Upper lobe of left lung (tissue), 6 donors: Measurements from ENCODE around the gene NECTIN4. TPM values are rescaled to one million over a fixed set of nuclear protein-coding genes. Genes with fewer than 3 reads are reported as not detected.
"Not testable (repeated sequence)": the region's sequence is repeated elsewhere in the genome, so short reads cannot be mapped to it uniquely, and the experiment has no call there.

Experiments
- ATAC-seq, 2 donors: fragments of 200-7000 bp; cut with Tn5 transposase; one replicate each; pipeline ENCODE4 v1.9.1; 2022; ENCODE audit warnings: mild to moderate bottlenecking in 2 of 2, moderate library complexity in 2 of 2; ENCODE audit not compliant: low FRiP score in 2 of 2
- DNase-seq, 2 donors: peaks; one replicate each; pipeline ENCODE4 v3.0.0-alpha.2; 2019 to 2020
- H3K27ac ChIP-seq, 4 donors: fragments of 200-600 bp; sonication (generic); one replicate each; pipeline ENCODE4 v1.5.1; 2016 to 2019
- H3K27me3 ChIP-seq, 4 donors: fragments of 200-600 bp; sonication (generic); one replicate each; pipeline ENCODE4 v1.5.1; 2017 to 2019
- H3K36me3 ChIP-seq, 4 donors: fragments of 200-600 bp; sonication (generic); one replicate each; pipeline ENCODE4 v1.5.1; 2016 to 2019
- H3K4me1 ChIP-seq, 4 donors: fragments of 200-600 bp; sonication (generic); one replicate each; pipeline ENCODE4 v1.5.1; 2018 to 2019
- H3K4me3 ChIP-seq, 4 donors: fragments of 200-600 bp; sonication (generic); one replicate each; pipeline ENCODE4 v1.5.1; 2017 to 2019; ENCODE audit warnings: mild to moderate bottlenecking in 2 of 4, moderate library complexity in 1 of 4
- H3K9me3 ChIP-seq, 4 donors: fragments of 200-600 bp; sonication (generic); one replicate each; pipeline ENCODE4 v1.5.1; 2018 to 2019
- EP300 ChIP-seq, 4 donors: sonication (generic); formaldehyde crosslinking; IDR thresholded peaks; one replicate each; pipeline ENCODE4 v1.5.1; 2017; ENCODE audit warnings: antibody characterized with exemption in 4 of 4, control low read depth in 2 of 4
- POLR2A ChIP-seq, 4 donors: fragments of 450-650 bp; IDR thresholded peaks; one replicate each; pipeline ENCODE4 v1.5.1; 2016 to 2017; ENCODE audit warnings: antibody characterized with exemption in 4 of 4, mild to moderate bottlenecking in 2 of 4
- POLR2AphosphoS5 ChIP-seq, 2 donors: sonication (generic); formaldehyde crosslinking; IDR thresholded peaks; one replicate each; pipeline ENCODE4 v1.5.1; 2017; ENCODE audit warnings: antibody characterized with exemption in 2 of 2
- WGBS, 2 donors: methylation state at CpG; one replicate each; pipeline ENCODE4 v1.1.5; 2017 to 2018; 5-methylcytosine and 5-hydroxymethylcytosine counted together
- small RNA-seq, 4 donors: library from RNA; depleted of rRNA; stranded (forward); fragments of <200 nt; gene quantifications; one replicate each; pipeline ENCODE3, GENCODE V24; 2016
- total RNA-seq, 6 donors: library from RNA; depleted of rRNA in 4 of 6; stranded (reverse); fragments of >200 nt in 4 of 6; gene quantifications; one replicate each; pipeline versions ENCODE4 v1.1.0 to v1.2.1, GENCODE V29; 2016 to 2021
- TF ChIP-seq, protein P1 (sequence below), 6 experiments: fragments of 450-650 bp in 4 of 6; fragments of 200-600 bp in 2 of 6; sonication (generic) in 2 of 6; IDR thresholded peaks; one replicate each; pipeline ENCODE4 v1.5.1; 2016 to 2019; ENCODE audit warnings: antibody characterized with exemption in 6 of 6
- donor health status: DM: no; HTN: no; CAD: no; lungs with moderate emphysema.
- donor health status: DM: no; HTN: yes; CAD: no; lungs with severe emphysema.

The NECTIN4 gene
- total RNA-seq, 6 donors from 2014 or later, result 5.2 to 19.9 (median 12.1) TPM

- ATAC-seq (no peak), DNase-seq (no peak)
- H3K36me3 ChIP-seq, result no peaks in the 10 kb centered on the region
- H3K27me3 ChIP-seq, result no peaks in the 10 kb centered on the region
- no peak for TF ChIP-seq EP300 (IDR thresholded peaks at IDR 0.05)
- TF ChIP-seq POLR2A (IDR thresholded peaks at IDR 0.05), result no peak
- TF ChIP-seq POLR2AphosphoS5 (IDR thresholded peaks at IDR 0.05), result no peak
- TF ChIP-seq, protein P1, sequence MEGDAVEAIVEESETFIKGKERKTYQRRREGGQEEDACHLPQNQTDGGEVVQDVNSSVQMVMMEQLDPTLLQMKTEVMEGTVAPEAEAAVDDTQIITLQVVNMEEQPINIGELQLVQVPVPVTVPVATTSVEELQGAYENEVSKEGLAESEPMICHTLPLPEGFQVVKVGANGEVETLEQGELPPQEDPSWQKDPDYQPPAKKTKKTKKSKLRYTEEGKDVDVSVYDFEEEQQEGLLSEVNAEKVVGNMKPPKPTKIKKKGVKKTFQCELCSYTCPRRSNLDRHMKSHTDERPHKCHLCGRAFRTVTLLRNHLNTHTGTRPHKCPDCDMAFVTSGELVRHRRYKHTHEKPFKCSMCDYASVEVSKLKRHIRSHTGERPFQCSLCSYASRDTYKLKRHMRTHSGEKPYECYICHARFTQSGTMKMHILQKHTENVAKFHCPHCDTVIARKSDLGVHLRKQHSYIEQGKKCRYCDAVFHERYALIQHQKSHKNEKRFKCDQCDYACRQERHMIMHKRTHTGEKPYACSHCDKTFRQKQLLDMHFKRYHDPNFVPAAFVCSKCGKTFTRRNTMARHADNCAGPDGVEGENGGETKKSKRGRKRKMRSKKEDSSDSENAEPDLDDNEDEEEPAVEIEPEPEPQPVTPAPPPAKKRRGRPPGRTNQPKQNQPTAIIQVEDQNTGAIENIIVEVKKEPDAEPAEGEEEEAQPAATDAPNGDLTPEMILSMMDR (IDR thresholded peaks at IDR 0.05), result no peak
- 55 to 74% methylated on average over 2 of the region's 2 CpGs for WGBS, 2 donors
- H3K27ac ChIP-seq, result no peak overlapping the region
- no peaks in the 10 kb centered on the region for H3K9me3 ChIP-seq
- H3K4me3 ChIP-seq, result no peak overlapping the region
- peaks cover 0 to 18% (median 0%) of the 10 kb centered on the region in 4 donors for H3K4me1 ChIP-seq
Observed at GRCh38 chr1:161031874-161032273, 57.5 kb downstream of the NECTIN4 start.

DNA sequence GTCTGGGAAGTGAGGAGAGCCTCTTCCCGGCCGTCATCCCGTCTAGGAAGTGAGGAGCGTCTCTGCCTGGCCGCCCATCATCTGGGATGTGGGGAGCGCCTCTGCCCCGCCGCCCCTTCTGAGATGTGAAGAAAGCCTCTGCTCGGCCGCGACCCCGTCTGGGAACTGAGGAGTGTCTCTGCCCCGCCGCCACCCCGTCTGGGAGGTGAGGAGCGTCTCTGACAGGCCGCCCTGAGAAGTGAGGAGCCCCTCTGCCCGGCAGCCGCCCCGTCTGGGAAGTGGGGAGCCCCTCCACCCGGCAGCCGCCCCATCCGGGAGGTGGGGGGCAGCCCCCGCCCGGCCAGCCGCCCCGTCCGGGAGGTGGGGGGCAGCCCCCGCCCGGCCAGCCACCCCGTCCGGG is 59.9 kb downstream of the NECTIN4 start:
- H3K27me3 ChIP-seq, DNase-seq, H3K9me3 ChIP-seq, H3K27ac ChIP-seq, H3K36me3 ChIP-seq, ATAC-seq, H3K4me3 ChIP-seq: not testable (repeated sequence)
- WGBS, 2 donors, result 98 to 100% methylated on average over 4 to 24 of the region's 32 CpGs
- H3K4me1 ChIP-seq, result peaks cover 0 to 18% (median 0%) of the 10 kb centered on the region in 4 donors

GRCh38 chr1:161026954-161027353 is 62.4 kb downstream of the NECTIN4 start:
- WGBS, 2 donors, result 73 to 82% methylated on average over 1 of the region's 1 CpG
- not testable (repeated sequence) for H3K4me1 ChIP-seq, H3K4me3 ChIP-seq, H3K9me3 ChIP-seq, H3K36me3 ChIP-seq, H3K27me3 ChIP-seq, ATAC-seq, H3K27ac ChIP-seq, DNase-seq

DNA sequence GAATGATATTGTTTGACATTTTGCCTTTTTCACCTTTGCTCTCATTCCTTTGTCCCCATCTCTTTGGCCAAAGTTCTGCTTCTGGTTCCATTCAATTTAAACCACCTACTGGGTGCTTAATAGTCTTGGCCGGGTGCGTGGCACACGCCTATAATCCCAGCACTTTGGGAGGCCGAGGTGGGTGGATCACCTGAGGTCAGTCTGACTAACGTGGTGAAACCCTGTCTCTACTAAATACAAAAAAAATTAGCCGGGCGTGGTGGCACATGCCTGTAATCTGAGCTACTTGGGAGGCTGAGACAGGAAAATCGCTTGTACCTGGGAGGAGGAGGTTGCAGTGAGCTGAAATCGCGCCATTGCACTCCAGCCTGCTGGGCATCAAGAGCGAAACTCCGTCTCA is 66.9 kb downstream of the NECTIN4 start:
- Histone ChIP-seq H3K4me1 (peaks cover 18 to 31% (median 29%) of the 10 kb centered on the region in 4 donors), H3K27ac (peak overlapping the region in 1 of 4 donors; percentile 8)
- not testable (repeated sequence) for H3K27me3 ChIP-seq, H3K4me3 ChIP-seq, H3K9me3 ChIP-seq, ATAC-seq, H3K36me3 ChIP-seq, DNase-seq
- WGBS, 2 donors, result 90 to 93% methylated on average over 12 of the region's 12 CpGs

DNA sequence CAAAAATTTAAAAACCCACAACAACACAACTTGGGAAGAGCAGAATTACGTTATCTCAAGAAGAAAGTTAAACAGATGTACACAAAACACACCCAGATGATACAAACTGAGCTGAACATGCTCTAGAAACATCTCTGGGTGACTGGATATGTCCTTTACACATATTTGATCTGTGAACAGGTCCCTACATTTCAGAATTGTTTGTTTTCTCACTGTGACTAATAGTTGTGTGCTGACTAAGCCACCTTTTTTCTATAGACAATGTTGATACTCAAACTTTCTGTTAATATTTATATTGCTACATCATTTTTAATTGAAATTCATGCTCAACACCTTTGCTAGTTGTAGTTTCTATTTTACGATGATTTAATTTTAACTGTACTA is 67.4 kb downstream of the NECTIN4 start:
- no peaks in the 10 kb centered on the region for H3K9me3 ChIP-seq
- DNase-seq (no peak), ATAC-seq (no peak)
- 64 to 67% methylated on average over 2 of the region's 2 CpGs for WGBS, 2 donors
- H3K27me3 ChIP-seq, result no peaks in the 10 kb centered on the region
- peak overlapping the region; percentile 91 to 96 (median 93) for H3K27ac ChIP-seq
- TF ChIP-seq, protein P1 (IDR thresholded peaks at IDR 0.05), result no peak
- no peak for TF ChIP-seq EP300 (IDR thresholded peaks at IDR 0.05)
- no peak for TF ChIP-seq POLR2A (IDR thresholded peaks at IDR 0.05)
- TF ChIP-seq POLR2AphosphoS5 (IDR thresholded peaks at IDR 0.05), result no peak
- peaks cover 22 to 36% (median 33%) of the 10 kb centered on the region in 4 donors for H3K4me1 ChIP-seq
- no peaks in the 10 kb centered on the region for H3K36me3 ChIP-seq
- peak overlapping the region in 3 of 4 donors; percentile 60 to 79 (median 77) for H3K4me3 ChIP-seq

DNA sequence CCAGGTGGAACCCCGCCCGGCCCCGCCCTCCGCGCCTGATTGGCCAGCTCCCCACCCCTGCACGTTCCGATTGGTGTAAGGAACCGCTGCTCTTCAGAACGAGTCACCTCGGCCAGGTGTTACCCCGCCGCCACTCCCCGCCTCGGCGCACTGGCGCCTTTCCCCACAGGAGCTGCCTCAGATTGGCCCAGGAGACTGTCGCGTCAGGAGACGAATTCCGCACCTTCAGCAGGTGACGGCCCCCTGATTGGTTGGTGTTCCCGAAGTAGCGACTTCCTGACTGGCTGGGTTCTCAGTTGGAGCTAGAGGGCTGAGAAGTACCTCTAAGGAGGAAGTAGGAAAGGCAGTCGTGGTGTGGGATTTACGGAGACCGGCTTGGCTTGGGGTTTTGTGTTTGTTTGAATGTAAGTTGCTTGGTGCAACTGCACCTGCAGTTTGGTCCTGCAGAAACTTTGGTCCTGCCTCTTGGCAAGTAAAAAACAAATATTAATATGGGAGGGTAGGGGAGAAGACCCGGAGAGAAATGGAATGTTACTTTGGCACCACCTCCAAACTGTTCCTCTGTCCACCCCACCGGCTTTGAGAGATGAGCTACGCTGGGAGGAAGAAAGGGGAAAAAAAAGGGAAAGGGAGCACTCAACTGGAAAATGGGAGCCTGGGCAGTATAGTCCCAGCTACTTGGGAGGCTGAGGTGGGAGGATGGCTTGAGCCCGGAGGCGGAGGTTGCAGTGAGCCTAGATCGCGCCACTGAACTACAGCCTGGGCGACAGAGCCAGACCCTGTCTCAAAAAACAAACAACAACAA is 68.0 kb downstream of the NECTIN4 start:
- DNase-seq (peak; percentile 97 to 98), ATAC-seq (peak; percentile 91 to 96)
- no peaks in the 10 kb centered on the region for H3K36me3 ChIP-seq
- peak overlapping the region; percentile 91 to 96 (median 93) for H3K27ac ChIP-seq
- peaks cover 22 to 39% (median 34%) of the 10 kb centered on the region in 4 donors for H3K4me1 ChIP-seq
- H3K4me3 ChIP-seq, result peak overlapping the region; percentile 59 to 79 (median 68)
- peak in 3 of 4 donors; percentile 14 to 77 (median 33) for TF ChIP-seq POLR2A (IDR thresholded peaks at IDR 0.05)
- TF ChIP-seq POLR2AphosphoS5 (IDR thresholded peaks at IDR 0.05), result peak in 1 of 2 donors; percentile 73
- TF ChIP-seq, protein P1 (IDR thresholded peaks at IDR 0.05), result no peak
- H3K9me3 ChIP-seq, result no peaks in the 10 kb centered on the region
- no peaks in the 10 kb centered on the region for H3K27me3 ChIP-seq
- 16 to 22% methylated on average over 20 to 28 of the region's 34 CpGs for WGBS, 2 donors

Small RNA genes lying within 50 kb of the gene (small RNA-seq; reads per million reads assigned to genes)
- gene AL591806.2, result 0 reads per million in 4 donors

Other genes with a start within 250 kb of the NECTIN4 start
- 1 to 10 TPM in 5 of 6 donors, under 1 TPM in 1; 0.78 to 4.1 (median 2.0) TPM for gene CD244, start 226.7 kb downstream of the NECTIN4 start, total RNA-seq
- gene ITLN1, start 204.4 kb downstream of the NECTIN4 start, total RNA-seq, result 10 to 100 TPM in 1 of 6 donors, 1 to 10 TPM in 4, not detected in 1; 1.2 to 28.8 (median 2.2) TPM
- gene ITLN2, start 134.7 kb downstream of the NECTIN4 start, total RNA-seq, result 10 to 100 TPM; 21.4 to 63.8 (median 38.8) TPM
- 100 to 1,000 TPM in 5 of 6 donors, 10 to 100 TPM in 1; 99.0 to 209 (median 172) TPM for gene F11R, start 68.4 kb downstream of the NECTIN4 start, total RNA-seq
- 100 to 1,000 TPM in 4 of 6 donors, 10 to 100 TPM in 2; 56.2 to 170 (median 113) TPM for gene TSTD1, start 50.6 kb downstream of the NECTIN4 start, total RNA-seq
- gene USF1, start 43.6 kb downstream of the NECTIN4 start, total RNA-seq, result 100 to 1,000 TPM in 1 of 6 donors, 10 to 100 TPM in 5; 78.2 to 151 (median 84.2) TPM
- 10 to 100 TPM; 26.8 to 69.9 (median 51.2) TPM for gene ARHGAP30, start 19.7 kb downstream of the NECTIN4 start, total RNA-seq
- 10 to 100 TPM in 1 of 6 donors, 1 to 10 TPM in 4, not detected in 1; 6.5 to 12.3 (median 7.4) TPM for gene KLHDC9, start 8.8 kb upstream of the NECTIN4 start, total RNA-seq
- 10 to 100 TPM; 17.8 to 55.9 (median 41.4) TPM for gene PFDN2, start 28.5 kb upstream of the NECTIN4 start, total RNA-seq
- gene NIT1, start 28.5 kb upstream of the NECTIN4 start, total RNA-seq, result 10 to 100 TPM; 21.2 to 62.9 (median 40.7) TPM
- 10 to 100 TPM; 26.7 to 45.1 (median 35.1) TPM for gene DEDD, start 43.1 kb upstream of the NECTIN4 start, total RNA-seq
- gene UFC1, start 64.4 kb upstream of the NECTIN4 start, total RNA-seq, result 10 to 100 TPM; 32.5 to 95.6 (median 75.6) TPM
- gene USP21, start 69.9 kb upstream of the NECTIN4 start, total RNA-seq, result 10 to 100 TPM; 14.1 to 48.2 (median 21.8) TPM
- gene PPOX, start 76.9 kb upstream of the NECTIN4 start, total RNA-seq, result 10 to 100 TPM; 19.5 to 48.2 (median 26.6) TPM
- gene B4GALT3, start 87.9 kb upstream of the NECTIN4 start, total RNA-seq, result 10 to 100 TPM; 12.3 to 37.1 (median 27.2) TPM
- gene ADAMTS4, start 109.5 kb upstream of the NECTIN4 start, total RNA-seq, result 10 to 100 TPM in 1 of 6 donors, 1 to 10 TPM in 4, under 1 TPM in 1; 0.91 to 18.6 (median 3.0) TPM
- gene NDUFS2, start 112.8 kb upstream of the NECTIN4 start, total RNA-seq, result 100 to 1,000 TPM in 2 of 6 donors, 10 to 100 TPM in 4; 65.7 to 194 (median 84.4) TPM
- gene FCER1G, start 125.7 kb upstream of the NECTIN4 start, total RNA-seq, result 100 to 1,000 TPM in 5 of 6 donors, 10 to 100 TPM in 1; 75.4 to 233 (median 176) TPM
- gene APOA2, start 134.1 kb upstream of the NECTIN4 start, total RNA-seq, result 1 to 10 TPM in 2 of 6 donors, not detected in 4; 2.5 to 3.7 TPM
- 10 to 100 TPM in 3 of 6 donors, 1 to 10 TPM in 3; 3.1 to 14.4 (median 9.9) TPM for gene TOMM40L, start 136.5 kb upstream of the NECTIN4 start, total RNA-seq
- not detected for gene NR1I3, start 148.6 kb upstream of the NECTIN4 start, total RNA-seq
- gene PCP4L1, start 169.2 kb upstream of the NECTIN4 start, total RNA-seq, result 1 to 10 TPM; 1.0 to 8.1 (median 5.0) TPM
- 1 to 10 TPM; 1.5 to 6.9 (median 4.0) TPM for gene MPZ, start 220.4 kb upstream of the NECTIN4 start, total RNA-seq
- 100 to 1,000 TPM in 2 of 6 donors, 10 to 100 TPM in 4; 17.7 to 159 (median 66.7) TPM for gene SDHC, start 224.8 kb upstream of the NECTIN4 start, total RNA-seq